ENCODE measurements around the gene RPS27A.

GRCh38 chr2:55224761-55225261 lies 7.7 kb upstream of the RPS27A start:
- TF ChIP-seq, protein P1, sequence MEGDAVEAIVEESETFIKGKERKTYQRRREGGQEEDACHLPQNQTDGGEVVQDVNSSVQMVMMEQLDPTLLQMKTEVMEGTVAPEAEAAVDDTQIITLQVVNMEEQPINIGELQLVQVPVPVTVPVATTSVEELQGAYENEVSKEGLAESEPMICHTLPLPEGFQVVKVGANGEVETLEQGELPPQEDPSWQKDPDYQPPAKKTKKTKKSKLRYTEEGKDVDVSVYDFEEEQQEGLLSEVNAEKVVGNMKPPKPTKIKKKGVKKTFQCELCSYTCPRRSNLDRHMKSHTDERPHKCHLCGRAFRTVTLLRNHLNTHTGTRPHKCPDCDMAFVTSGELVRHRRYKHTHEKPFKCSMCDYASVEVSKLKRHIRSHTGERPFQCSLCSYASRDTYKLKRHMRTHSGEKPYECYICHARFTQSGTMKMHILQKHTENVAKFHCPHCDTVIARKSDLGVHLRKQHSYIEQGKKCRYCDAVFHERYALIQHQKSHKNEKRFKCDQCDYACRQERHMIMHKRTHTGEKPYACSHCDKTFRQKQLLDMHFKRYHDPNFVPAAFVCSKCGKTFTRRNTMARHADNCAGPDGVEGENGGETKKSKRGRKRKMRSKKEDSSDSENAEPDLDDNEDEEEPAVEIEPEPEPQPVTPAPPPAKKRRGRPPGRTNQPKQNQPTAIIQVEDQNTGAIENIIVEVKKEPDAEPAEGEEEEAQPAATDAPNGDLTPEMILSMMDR (IDR thresholded peaks at IDR 0.05) = no peak
- TF ChIP-seq POLR2A (IDR thresholded peaks at IDR 0.05) (no peak), POLR2AphosphoS5 (IDR thresholded peaks at IDR 0.05; ENCODE audit: insufficient read depth in 1 of 2, low read depth in 1 of 2) (no peak)
